ENCODE data around the gene SCAMP1. TPM values are rescaled to one million over a fixed set of nuclear protein-coding genes. Genes with fewer than 3 reads are reported as not detected.

Gene SCAMP1
- total RNA-seq, 1 donor from 2014 or later = 373 TPM

GRCh38 chr5:78514427-78515330, 154.3 kb downstream of the SCAMP1 start:
- DNase-seq = no peak

GRCh38 chr5:78515670-78516069, 155.3 kb downstream of the SCAMP1 start:
- DNase-seq = no peak

- DNase-seq = no peak
These were observed 158.2 kb downstream of the SCAMP1 start for GRCh38 chr5:78518365-78519197.

- no peak for DNase-seq
These were observed 159.0 kb downstream of the SCAMP1 start for GRCh38 chr5:78519198-78519941.

- no peak for DNase-seq
These were observed 161.0 kb downstream of the SCAMP1 start for GRCh38 chr5:78521455-78521854.

GRCh38 chr5:78522476-78523260, 162.3 kb downstream of the SCAMP1 start:
- DNase-seq = no peak

GRCh38 chr5:78523314-78524193, 163.1 kb downstream of the SCAMP1 start:
- DNase-seq = no peak

- DNase-seq = no peak
These were observed 165.7 kb downstream of the SCAMP1 start for GRCh38 chr5:78526049-78526525.

- DNase-seq = no peak
These were observed 166.8 kb downstream of the SCAMP1 start for GRCh38 chr5:78527054-78527859.

- no peak for DNase-seq
These were observed 167.5 kb downstream of the SCAMP1 start for GRCh38 chr5:78527925-78528324.

Small RNA genes within 50 kb of the gene (small RNA-seq; reads per million reads assigned to genes)
- gene RF00019 (not detected), gene RNU6-183P (not detected)

Other genes with a start within 250 kb of the SCAMP1 start
- gene AP3B1, start 65.9 kb upstream of the SCAMP1 start, total RNA-seq = 34.3 TPM

Data from occipital lobe (tissue), 3 donors.